ENCODE measurements around the gene SLC45A1. TPM values are rescaled to one million over a fixed set of nuclear protein-coding genes. Genes with fewer than 3 reads are reported as not detected.

SLC45A1 gene
- polyA plus RNA-seq, 3 donors: 0.21 TPM; not detected in 2

GRCh38 chr1:8388732-8389562, 71.0 kb downstream of the SLC45A1 start:
- no peak overlapping the region for H3K27ac ChIP-seq (ENCODE audit: low read depth in 1 of 2, low read length in 2 of 2)
- Mint-ChIP-seq H3K27me3 (ENCODE audit: low read depth in 3 of 3) (peaks cover 0 to 2% (median 0%) of the 10 kb centered on the region in 3 donors), H3K27ac (peak overlapping the region in 2 of 7 donors; percentile 41 to 70), H3K36me3 (peaks cover 54 to 71% of the 10 kb centered on the region in 2 donors), H3K4me1 (peaks cover 66% of the 10 kb centered on the region), H3K9me3 (peaks cover 0 to 2% (median 0%) of the 10 kb centered on the region in 7 donors), H3K4me3 (peak overlapping the region in 1 of 2 donors; percentile 7)
- intact Hi-C loops (cut with micrococcal nuclease): no loop called here
- no peak overlapping the region for H3K4me2 ChIP-seq (replicated peaks; ENCODE audit: extremely low read depth, low read length, poor library complexity, severe bottlenecking)
- H3K4me3 ChIP-seq (replicated peaks in 1 of 3; ENCODE audit: low read depth in 2 of 3, low read length in 3 of 3): no peak overlapping the region
- 97% methylated on average over 5 of the region's 12 CpGs for WGBS (ENCODE audit: insufficient coverage)
- DNase-seq: no peak
- peaks cover 97% of the 10 kb centered on the region for H4K20me1 ChIP-seq (ENCODE audit: insufficient read depth, low read length)
- no peak overlapping the region for H3K9ac ChIP-seq (ENCODE audit: insufficient read depth, low read length, poor library complexity, severe bottlenecking)
- H3K27me3 ChIP-seq (ENCODE audit: control insufficient read depth in 2 of 2, insufficient read depth in 2 of 2, low read length in 2 of 2): no peaks in the 10 kb centered on the region
- TF ChIP-seq, protein P1, sequence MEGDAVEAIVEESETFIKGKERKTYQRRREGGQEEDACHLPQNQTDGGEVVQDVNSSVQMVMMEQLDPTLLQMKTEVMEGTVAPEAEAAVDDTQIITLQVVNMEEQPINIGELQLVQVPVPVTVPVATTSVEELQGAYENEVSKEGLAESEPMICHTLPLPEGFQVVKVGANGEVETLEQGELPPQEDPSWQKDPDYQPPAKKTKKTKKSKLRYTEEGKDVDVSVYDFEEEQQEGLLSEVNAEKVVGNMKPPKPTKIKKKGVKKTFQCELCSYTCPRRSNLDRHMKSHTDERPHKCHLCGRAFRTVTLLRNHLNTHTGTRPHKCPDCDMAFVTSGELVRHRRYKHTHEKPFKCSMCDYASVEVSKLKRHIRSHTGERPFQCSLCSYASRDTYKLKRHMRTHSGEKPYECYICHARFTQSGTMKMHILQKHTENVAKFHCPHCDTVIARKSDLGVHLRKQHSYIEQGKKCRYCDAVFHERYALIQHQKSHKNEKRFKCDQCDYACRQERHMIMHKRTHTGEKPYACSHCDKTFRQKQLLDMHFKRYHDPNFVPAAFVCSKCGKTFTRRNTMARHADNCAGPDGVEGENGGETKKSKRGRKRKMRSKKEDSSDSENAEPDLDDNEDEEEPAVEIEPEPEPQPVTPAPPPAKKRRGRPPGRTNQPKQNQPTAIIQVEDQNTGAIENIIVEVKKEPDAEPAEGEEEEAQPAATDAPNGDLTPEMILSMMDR (IDR thresholded peaks at IDR 0.05): no peak
- no peaks in the 10 kb centered on the region for H3K9me3 ChIP-seq (replicated peaks in 1 of 2; ENCODE audit: control insufficient read depth in 1 of 2, insufficient read depth in 1 of 2, low read length in 2 of 2)
- H2AFZ ChIP-seq (ENCODE audit: insufficient read depth, low read depth, low read length, poor library complexity, severe bottlenecking): no peak overlapping the region
- H3K79me2 ChIP-seq (ENCODE audit: insufficient read depth, low read length): peaks cover 91% of the 10 kb centered on the region
- H3K4me1 ChIP-seq (ENCODE audit: control insufficient read depth in 1 of 2, insufficient read depth in 2 of 2, low read length in 2 of 2): peaks cover 45 to 47% of the 10 kb centered on the region in 2 donors
- H3K36me3 ChIP-seq (replicated peaks in 1 of 2; ENCODE audit: control insufficient read depth in 1 of 2, insufficient read depth in 2 of 2, low read length in 2 of 2): peaks cover 32 to 68% of the 10 kb centered on the region in 2 donors

DNA sequence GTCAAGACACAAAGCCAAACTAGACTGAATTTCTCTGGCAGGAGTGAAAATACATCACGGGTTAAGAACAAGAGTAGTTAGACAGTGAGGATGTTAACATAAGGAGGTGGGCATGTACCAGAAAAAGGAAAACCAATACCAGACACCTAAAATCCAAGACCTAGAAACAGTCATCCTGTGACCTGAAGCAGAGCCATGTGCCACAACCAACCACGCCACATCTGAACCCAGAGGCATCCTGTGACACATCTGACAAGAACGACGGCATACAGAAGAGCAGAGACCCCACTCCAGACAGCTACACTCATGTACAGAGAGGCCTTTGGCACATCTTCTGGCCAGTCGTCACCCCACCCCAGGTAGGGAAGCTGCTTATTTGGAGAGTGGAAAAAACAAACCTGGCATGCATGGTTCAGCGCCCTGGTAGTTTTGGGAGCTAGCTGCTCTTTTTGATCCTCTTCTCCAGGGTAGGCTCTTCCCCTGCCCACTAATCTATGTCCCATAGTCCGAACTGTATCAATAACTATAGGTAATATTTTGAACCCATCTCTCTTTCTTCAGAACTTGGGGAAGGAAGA, 72.1 kb downstream of the SLC45A1 start:
- Histone ChIP-seq H2AFZ (ENCODE audit: insufficient read depth, low read depth, low read length, poor library complexity, severe bottlenecking) (no peak overlapping the region), H3K4me3 (replicated peaks in 1 of 3; ENCODE audit: low read depth in 2 of 3, low read length in 3 of 3) (no peak overlapping the region), H3K9me3 (replicated peaks in 1 of 2; ENCODE audit: control insufficient read depth in 1 of 2, insufficient read depth in 1 of 2, low read length in 2 of 2) (no peaks in the 10 kb centered on the region), H3K27ac (ENCODE audit: low read depth in 1 of 2, low read length in 2 of 2) (no peak overlapping the region), H3K4me2 (replicated peaks; ENCODE audit: extremely low read depth, low read length, poor library complexity, severe bottlenecking) (no peak overlapping the region), H4K20me1 (ENCODE audit: insufficient read depth, low read length) (peaks cover 97% of the 10 kb centered on the region), H3K27me3 (ENCODE audit: control insufficient read depth in 2 of 2, insufficient read depth in 2 of 2, low read length in 2 of 2) (no peaks in the 10 kb centered on the region), H3K9ac (ENCODE audit: insufficient read depth, low read length, poor library complexity, severe bottlenecking) (no peak overlapping the region), H3K79me2 (ENCODE audit: insufficient read depth, low read length) (peaks cover 87% of the 10 kb centered on the region), H3K36me3 (replicated peaks in 1 of 2; ENCODE audit: control insufficient read depth in 1 of 2, insufficient read depth in 2 of 2, low read length in 2 of 2) (peaks cover 26 to 63% of the 10 kb centered on the region in 2 donors), H3K4me1 (ENCODE audit: control insufficient read depth in 1 of 2, insufficient read depth in 2 of 2, low read length in 2 of 2) (peaks cover 44 to 45% of the 10 kb centered on the region in 2 donors)
- Mint-ChIP-seq H3K27me3 (ENCODE audit: low read depth in 3 of 3) (peaks cover 0 to 2% (median 0%) of the 10 kb centered on the region in 3 donors), H3K4me3 (no peak overlapping the region), H3K4me1 (peaks cover 65% of the 10 kb centered on the region), H3K36me3 (peaks cover 47 to 66% of the 10 kb centered on the region in 2 donors), H3K9me3 (peaks cover 0 to 2% (median 0%) of the 10 kb centered on the region in 7 donors), H3K27ac (peak overlapping the region in 1 of 7 donors; percentile 57)
- no CpG with 5 or more reads among the region's 7 CpGs for WGBS (ENCODE audit: insufficient coverage)
- TF ChIP-seq, protein P1 (IDR thresholded peaks at IDR 0.05): no peak
- intact Hi-C loops (cut with micrococcal nuclease): no loop called here
- DNase-seq: no peak
